Activated CD8-positive, alpha-beta memory T cell treated with anti-CD3 and anti-CD28 coated beads for 4 hours (primary cell): Measurements from ENCODE around the gene TH.

Experiments used
- DNase-seq, 2 donors: peaks; one replicate each; pipeline ENCODE4 v3.0.0-alpha.2; 2020; ENCODE audit warnings: low read depth in 2 of 2

TH gene

DNA sequence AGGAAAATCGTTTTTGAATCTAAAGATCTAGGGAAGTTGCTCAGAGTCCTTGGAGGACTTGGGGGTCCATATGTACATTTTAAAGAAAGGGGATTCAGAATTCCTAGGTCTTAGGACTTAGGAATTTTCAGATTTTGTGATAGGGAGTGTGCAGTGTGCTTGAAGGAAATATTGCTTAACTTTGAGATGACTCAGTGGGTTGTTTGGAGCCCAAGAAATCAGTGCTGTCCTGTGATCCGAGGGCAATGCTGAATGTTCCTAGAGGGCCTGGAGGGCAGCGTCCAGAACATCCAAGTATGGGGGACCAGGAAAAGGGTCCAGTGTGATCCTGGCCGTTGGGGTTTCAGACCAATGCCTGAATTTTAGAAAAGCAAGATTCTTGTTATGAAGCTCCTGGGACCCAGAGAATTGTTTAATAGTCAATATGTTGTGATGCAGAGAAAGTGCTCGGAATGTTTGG is 29.3 kb downstream of the TH start:
- no peak for DNase-seq

GRCh38 chr11:2140411-2141400 is 30.9 kb downstream of the TH start:
- no peak for DNase-seq

DNA sequence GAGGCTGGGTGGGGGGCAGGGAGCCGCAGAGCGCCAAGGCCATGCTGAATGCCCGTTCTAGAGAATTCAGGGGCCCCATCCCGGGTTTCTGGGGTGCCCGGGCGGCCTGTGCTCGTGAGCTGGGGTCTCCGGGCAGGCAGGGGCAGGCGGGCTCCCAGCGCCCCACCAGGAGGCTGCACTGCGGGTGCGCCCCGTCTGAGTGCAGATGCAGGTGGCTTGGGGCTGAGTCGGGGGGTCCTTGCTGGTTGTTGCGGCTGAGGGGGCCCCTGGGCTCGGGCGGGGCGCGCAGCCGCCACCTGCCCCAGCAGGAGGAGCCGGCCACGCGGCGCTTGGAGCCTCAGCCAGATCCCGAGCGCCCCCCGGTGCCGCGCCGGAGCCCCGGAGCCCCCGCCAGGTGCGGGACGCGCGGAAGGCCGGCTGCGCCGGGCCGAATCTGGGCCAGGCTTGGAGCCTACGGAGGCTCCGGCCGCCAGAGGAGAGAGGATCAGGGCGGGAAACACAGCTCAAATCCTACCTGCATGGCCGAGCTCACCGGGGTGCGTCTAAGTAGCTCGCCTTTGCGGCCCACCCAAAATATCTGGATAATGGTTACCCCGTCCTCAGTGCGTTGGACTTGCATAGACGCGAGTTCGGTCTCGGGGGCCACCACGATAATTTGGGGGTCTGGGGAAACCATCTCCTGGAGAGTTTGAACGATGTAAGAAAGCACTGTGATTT is 31.8 kb downstream of the TH start:
- no peak for DNase-seq

GRCh38 chr11:2139123-2139521 is 32.5 kb downstream of the TH start, which contains the start of gene IGF2:
IGF2 (minus strand) TSS chr11:2139389; CDS start chr11:2135523, 3,866 bp downstream.
- no peak for DNase-seq

DNA sequence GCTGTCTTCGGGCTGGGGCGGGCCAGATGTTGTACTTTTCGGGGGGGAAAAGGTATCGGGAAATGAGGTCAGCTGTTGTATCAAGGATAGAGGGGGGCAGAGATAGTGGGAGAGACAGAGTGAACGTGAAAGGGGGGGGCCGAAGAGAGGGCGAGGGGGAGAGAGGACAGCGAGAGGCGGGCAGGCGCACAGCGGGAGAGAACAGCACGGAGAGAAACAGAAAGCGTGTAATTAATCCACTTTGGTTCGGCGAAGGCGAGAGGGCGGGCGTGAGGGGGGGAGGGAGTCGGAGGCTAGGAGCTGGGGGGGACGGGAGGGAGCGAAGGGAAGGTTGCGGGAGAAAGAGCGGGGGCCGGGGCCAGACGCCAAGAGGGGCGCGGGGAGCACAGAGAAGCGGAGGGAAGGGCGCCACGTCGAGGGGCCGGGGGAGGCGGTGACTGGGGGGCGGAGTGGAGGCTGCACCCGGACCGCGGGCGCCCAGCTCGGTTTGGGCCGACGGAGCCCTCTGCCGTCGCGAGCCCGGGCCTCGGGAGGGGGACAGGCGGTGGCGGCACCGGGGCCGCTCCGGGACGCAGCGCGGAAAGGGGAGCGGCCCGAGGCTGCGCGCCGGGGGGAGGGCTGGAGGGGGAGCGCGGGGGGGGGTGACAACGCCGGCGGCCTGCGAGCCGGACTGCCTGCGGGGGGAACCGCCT is 33.0 kb downstream of the TH start:
- no peak for DNase-seq

- DNase-seq = no peak
Observed at GRCh38 chr11:2138068-2138430, 33.6 kb downstream of the TH start.

GRCh38 chr11:2137202-2138067 is 34.2 kb downstream of the TH start:
- DNase-seq = no peak

- DNase-seq = no peak
Observed at GRCh38 chr11:2136952-2137201, 34.7 kb downstream of the TH start.

DNA sequence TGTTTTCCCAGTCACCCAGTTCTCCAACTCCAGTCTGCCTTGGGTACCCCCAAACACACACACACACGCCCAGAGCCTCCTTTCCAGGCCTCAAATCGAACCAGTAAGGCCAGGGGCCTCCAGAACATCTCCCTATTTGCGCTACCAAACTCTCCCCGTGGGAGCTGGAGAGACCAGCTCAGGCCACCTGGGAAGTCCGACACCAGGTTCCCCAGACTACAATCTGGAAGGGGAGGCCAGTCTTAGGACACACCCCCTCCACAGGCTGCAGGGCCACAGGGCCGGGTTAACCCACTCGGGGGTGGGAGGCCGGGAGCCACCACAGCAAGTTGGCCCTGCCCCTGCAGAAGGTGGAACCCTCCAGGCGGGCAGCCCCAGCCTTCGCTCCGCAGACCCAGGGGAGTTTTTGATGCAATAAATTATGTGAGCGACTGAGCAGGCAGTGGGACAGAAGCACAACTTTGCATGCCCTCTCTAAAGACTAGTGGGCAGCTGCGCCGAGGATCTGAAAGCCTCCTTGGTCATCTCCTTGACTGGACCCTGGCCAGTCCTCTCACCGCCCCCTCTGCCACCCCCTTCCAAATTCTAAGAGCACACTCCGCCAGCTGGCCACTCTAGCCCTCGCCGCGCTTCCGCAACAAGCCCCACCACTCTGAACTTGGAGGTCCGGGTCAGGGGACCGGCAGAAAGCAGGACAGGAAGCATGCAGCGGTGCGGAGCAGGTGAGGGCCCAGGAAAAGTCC is 35.2 kb downstream of the TH start:
- DNase-seq = no peak

DNA sequence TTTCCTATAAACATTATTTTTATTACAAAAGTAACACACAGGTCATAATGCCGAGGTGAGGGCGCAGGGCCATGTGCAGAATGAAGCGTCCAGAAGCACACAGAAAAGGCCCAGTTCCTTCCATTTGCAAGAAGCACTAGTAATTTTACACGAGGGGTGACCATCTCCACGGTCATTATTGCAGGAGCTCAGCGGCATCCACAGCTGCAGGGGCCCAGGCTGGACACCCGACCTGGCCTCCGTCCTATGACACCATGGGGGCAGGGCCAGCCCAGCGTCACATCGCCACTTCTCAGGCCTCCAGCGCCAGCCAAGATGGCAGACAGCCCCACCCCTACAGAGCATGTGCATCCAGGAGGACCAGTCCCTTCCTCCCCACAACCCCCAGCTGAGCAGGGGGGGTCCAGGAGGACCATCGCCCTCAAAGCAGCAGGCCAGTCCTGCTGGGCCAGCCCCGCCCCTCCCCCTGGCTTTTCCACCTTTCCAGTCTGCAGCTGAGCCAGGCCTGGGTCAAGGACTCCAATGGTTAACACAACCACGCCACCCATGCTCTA is 35.9 kb downstream of the TH start:
- DNase-seq = no peak

DNA sequence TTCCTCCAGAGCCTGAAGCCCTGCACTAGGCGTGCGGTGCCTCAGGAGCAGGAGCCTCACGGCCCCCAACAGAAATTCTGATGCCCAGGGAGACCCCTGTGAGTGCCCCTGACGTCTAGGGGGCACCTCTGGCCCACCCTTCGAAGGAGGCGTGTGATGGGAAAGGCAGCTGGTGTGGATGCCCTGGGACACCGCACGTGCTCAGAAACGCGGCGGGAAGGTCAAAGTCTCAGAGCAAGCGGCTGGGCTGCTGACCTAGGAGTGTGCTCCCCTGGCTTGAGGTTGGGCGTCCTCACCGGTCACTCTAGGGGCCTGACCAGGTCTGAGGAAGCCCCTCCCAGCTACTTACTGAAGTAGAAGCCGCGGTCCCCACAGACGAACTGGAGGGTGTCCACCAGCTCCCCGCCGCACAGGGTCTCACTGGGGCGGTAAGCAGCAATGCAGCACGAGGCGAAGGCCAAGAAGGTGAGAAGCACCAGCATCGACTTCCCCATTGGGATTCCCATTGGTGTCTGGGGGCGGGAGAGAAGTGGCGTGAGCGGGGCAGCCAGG is 36.5 kb downstream of the TH start:
- DNase-seq = no peak

GRCh38 chr11:2134022-2135010 is 37.3 kb downstream of the TH start:
- no peak for DNase-seq

- no peak for DNase-seq
Observed at GRCh38 chr11:2133241-2134021, 38.2 kb downstream of the TH start.

DNA sequence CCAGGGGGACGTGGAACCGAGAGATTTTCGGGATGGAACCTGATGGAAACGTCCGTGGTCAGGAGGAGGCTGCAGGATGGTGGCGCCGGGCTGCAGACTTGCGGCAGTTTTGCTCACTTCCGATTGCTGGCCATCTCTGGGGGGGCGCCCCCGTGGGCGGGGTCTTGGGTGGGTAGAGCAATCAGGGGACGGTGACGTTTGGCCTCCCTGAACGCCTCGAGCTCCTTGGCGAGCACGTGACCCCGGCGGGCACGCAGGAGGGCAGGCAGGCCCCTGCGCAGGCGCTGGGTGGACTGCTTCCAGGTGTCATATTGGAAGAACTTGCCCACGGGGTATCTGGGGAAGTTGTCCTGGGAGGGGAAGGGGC is 38.8 kb downstream of the TH start:
- DNase-seq = no peak

GRCh38 chr11:2132246-2132645 is 39.4 kb downstream of the TH start:
- no peak for DNase-seq

- DNase-seq = no peak
Observed at GRCh38 chr11:2131371-2132236, 40.0 kb downstream of the TH start.

- DNase-seq = no peak
Observed at GRCh38 chr11:2130881-2131352, 40.7 kb downstream of the TH start.
